Tibial artery (tissue), 4 donors: Measurements from ENCODE around the gene XIST.

Source experiments
- DNase-seq, 2 donors: peaks; one replicate each; pipeline ENCODE4 v3.0.0-alpha.2; 2019
- H3K27ac ChIP-seq, 2 donors: fragments of 200-600 bp; sonication (generic) in 1 of 2; 1 replicate in 1 of 2; 2 replicates in 1 of 2; pipeline ENCODE4 v1.5.1; 2018 to 2019; ENCODE audit warnings: mild to moderate bottlenecking in 1 of 2
- H3K27me3 ChIP-seq, 2 donors: fragments of 200-600 bp; sonication (generic) in 1 of 2; one replicate each; pipeline versions ENCODE4 v1.5.1 to v1.6.0; 2016 to 2019
- H3K36me3 ChIP-seq, 3 donors: fragments of 200-600 bp; sonication (generic) in 2 of 3; one replicate each; pipeline ENCODE4 v1.5.1; 2016 to 2019; ENCODE audit warnings: mild to moderate bottlenecking in 2 of 3
- H3K4me1 ChIP-seq, 4 donors: fragments of 200-600 bp; sonication (generic) in 2 of 4; 1 replicate in 3 of 4; 2 replicates in 1 of 4; pipeline ENCODE4 v1.5.1; 2016 to 2019
- H3K4me3 ChIP-seq, 2 donors: fragments of 200-600 bp; sonication (generic) in 1 of 2; 1 replicate in 1 of 2; 2 replicates in 1 of 2; pipeline ENCODE4 v1.5.1; 2018 to 2019; ENCODE audit warnings: mild to moderate bottlenecking in 2 of 2
- H3K9me3 ChIP-seq, 3 donors: fragments of 200-600 bp; sonication (generic) in 1 of 3; one replicate each; pipeline ENCODE4 v1.5.1; 2016 to 2019
- intact Hi-C: fragments of 100-400 bp; cut with DNase I; formaldehyde crosslinking; loops from one replicate; pipeline ENCODE4 v1.15.0; 2023; ENCODE audit warnings: low total_unique reads
- TF ChIP-seq, protein P1 (sequence below), 2 experiments: fragments of 200-600 bp in 1 of 2; fragments of 450-650 bp in 1 of 2; IDR thresholded peaks; one replicate each; pipeline ENCODE4 v1.5.1; 2017 to 2019; ENCODE audit warnings: antibody characterized with exemption in 2 of 2, mild to moderate bottlenecking in 1 of 2, moderate library complexity in 1 of 2

Gene XIST

DNA sequence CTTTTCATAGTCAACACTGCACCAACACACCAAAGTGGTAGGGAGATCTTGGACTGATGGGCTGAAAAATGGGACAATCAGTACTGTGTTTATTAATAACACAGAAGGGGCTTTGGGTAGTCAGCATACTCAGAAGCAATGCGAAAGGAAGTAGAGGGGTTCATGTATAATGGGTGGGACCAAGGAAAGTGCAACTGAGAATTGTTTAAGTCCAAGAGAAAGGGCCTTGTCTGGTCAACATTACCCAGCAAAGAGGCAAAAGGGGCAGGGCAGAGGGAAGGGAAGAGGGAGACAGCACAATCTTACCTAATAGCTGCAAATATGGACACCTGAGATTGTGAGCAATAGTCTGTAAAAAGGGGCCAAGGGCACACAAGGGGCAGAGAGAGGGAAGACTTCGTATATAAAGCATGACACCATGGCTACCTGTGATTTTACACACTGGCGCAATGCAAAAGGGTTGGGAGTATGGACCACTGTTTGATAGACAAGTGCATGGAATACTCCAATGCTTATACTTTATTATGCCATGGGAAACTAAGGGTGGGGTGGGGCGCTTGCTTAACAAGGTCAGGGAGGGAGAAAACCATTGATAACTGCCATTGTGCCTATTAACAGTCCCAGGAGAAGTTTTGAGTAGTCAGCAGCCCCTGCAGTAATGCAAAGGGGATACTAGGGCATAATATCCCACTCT, 9.8 kb downstream of the XIST start:
- H3K9me3 ChIP-seq, result no peaks in the 10 kb centered on the region
- no peak overlapping the region for H3K27ac ChIP-seq
- DNase-seq, result no peak
- H3K4me1 ChIP-seq, result peaks cover 0 to 59% (median 0%) of the 10 kb centered on the region in 4 donors
- no peaks in the 10 kb centered on the region for H3K36me3 ChIP-seq
- intact Hi-C loops, result no loop called here
- no peak overlapping the region for H3K4me3 ChIP-seq
- no peaks in the 10 kb centered on the region for H3K27me3 ChIP-seq
- TF ChIP-seq, protein P1, sequence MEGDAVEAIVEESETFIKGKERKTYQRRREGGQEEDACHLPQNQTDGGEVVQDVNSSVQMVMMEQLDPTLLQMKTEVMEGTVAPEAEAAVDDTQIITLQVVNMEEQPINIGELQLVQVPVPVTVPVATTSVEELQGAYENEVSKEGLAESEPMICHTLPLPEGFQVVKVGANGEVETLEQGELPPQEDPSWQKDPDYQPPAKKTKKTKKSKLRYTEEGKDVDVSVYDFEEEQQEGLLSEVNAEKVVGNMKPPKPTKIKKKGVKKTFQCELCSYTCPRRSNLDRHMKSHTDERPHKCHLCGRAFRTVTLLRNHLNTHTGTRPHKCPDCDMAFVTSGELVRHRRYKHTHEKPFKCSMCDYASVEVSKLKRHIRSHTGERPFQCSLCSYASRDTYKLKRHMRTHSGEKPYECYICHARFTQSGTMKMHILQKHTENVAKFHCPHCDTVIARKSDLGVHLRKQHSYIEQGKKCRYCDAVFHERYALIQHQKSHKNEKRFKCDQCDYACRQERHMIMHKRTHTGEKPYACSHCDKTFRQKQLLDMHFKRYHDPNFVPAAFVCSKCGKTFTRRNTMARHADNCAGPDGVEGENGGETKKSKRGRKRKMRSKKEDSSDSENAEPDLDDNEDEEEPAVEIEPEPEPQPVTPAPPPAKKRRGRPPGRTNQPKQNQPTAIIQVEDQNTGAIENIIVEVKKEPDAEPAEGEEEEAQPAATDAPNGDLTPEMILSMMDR (IDR thresholded peaks at IDR 0.05), result no peak

DNA sequence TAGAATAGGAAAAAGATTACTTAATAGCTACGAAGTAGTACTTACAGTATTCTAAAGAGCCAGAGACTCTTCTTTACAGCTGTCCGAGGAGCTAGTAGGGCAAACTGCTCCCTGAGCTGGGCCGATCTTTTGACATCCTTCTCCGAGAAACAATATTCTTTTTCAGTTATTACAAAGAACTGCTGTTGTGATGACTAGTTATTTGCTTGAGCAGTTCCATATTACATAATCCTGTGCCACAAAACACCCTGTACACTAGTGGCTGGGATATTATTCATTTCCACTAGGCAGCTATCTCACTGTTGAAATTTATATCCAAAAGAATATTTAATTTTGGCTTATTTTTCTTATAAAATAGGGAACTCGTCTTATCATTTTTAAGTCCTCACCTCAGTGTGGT, 11.2 kb downstream of the XIST start:
- peaks cover 0 to 50% (median 0%) of the 10 kb centered on the region in 4 donors for H3K4me1 ChIP-seq
- no peaks in the 10 kb centered on the region for H3K9me3 ChIP-seq
- no peaks in the 10 kb centered on the region for H3K27me3 ChIP-seq
- H3K36me3 ChIP-seq, result no peaks in the 10 kb centered on the region
- TF ChIP-seq, protein P1 (IDR thresholded peaks at IDR 0.05), result no peak
- no peak overlapping the region for H3K27ac ChIP-seq
- intact Hi-C loops, result no loop called here
- H3K4me3 ChIP-seq, result no peak overlapping the region
- no peak for DNase-seq

DNA sequence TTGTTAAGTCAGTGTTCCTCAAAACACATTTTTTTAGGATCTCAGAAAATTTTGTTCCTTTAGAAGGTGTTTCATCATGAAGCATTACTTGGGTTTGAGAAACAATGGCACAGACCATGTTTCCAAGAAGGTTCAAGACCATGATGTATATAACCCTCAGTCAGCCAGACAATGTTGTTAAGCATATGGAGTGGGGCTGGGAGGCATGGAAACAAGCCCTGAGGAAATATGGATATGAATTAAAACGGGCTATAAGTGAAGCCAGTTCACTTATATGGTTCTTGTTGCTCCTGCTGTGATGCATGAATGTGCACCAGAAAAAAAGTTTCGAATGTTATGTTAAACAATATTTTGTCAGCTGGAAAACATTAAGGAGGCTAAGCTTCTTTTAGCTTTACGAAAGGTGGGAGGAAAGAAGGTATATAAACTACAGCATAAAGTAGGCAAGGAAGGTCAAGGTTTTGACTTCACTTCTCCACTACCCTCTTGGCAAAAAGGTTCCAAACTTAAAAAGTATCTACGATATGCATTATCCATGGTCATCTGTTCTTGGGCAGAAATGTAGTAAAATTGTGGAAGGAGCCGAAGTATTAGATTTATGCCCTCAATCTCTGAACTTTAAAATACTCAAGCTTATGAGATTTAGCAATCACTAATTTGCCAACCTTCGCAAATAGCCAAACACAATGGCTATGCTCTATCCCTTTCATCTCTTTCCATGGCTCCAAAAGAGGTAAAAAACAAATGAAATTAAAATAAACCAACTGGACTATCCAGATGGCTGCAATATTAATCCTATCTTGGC, 12.2 kb downstream of the XIST start:
- intact Hi-C loops, result no loop called here
- H3K27ac ChIP-seq, result no peak overlapping the region
- TF ChIP-seq, protein P1 (IDR thresholded peaks at IDR 0.05), result no peak
- no peaks in the 10 kb centered on the region for H3K9me3 ChIP-seq
- H3K27me3 ChIP-seq, result no peaks in the 10 kb centered on the region
- H3K36me3 ChIP-seq, result no peaks in the 10 kb centered on the region
- H3K4me1 ChIP-seq, result peaks cover 0 to 41% (median 0%) of the 10 kb centered on the region in 4 donors
- H3K4me3 ChIP-seq, result no peak overlapping the region
- no peak for DNase-seq

DNA sequence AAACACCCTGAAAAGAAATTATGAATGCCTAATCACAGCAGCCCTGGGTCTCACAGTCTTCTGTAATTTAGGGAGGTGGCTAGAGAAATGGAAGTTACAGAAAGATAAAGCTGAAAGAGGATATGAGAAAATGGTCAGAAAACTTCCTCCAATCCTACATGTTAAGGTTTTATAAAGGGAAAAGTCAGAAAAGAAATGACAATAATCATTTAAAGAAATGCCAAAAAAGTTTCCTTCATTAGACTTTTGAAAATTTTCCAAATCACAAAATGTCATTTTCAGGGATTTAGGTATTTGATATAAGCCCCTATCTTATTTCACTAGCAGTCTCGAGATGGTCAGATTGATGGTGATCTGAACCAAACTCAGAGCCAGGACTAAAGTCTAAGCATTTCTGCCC, 13.4 kb downstream of the XIST start:
- Histone ChIP-seq H3K36me3 (no peaks in the 10 kb centered on the region), H3K27ac (no peak overlapping the region), H3K9me3 (no peaks in the 10 kb centered on the region), H3K4me1 (peaks cover 0 to 36% (median 0%) of the 10 kb centered on the region in 4 donors), H3K4me3 (no peak overlapping the region), H3K27me3 (no peaks in the 10 kb centered on the region)
- TF ChIP-seq, protein P1 (IDR thresholded peaks at IDR 0.05), result no peak
- DNase-seq, result no peak
- intact Hi-C loops, result no loop called here

DNA sequence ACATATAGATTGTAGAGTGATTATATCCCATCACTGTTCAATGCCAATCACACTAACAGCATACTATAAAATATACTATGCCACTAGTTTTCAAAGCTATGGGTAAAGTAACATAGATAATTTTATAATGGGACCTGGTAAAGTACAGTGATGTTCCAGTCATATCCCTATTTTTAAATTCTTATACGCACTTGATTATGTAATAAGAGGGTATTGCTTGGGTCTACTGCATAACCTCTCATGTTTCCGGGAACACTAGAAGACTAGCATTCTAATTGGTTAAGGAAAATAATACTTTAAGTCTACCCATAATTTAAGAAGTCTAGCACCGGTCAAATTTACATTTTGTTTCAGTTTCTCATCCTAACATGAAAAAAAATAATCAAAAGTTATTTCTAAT, 14.4 kb downstream of the XIST start:
- H3K4me3 ChIP-seq, result no peak overlapping the region
- H3K27me3 ChIP-seq, result no peaks in the 10 kb centered on the region
- TF ChIP-seq, protein P1 (IDR thresholded peaks at IDR 0.05), result no peak
- H3K36me3 ChIP-seq, result peaks cover 0 to 1% (median 0%) of the 10 kb centered on the region in 3 donors
- no peaks in the 10 kb centered on the region for H3K9me3 ChIP-seq
- no peak overlapping the region for H3K27ac ChIP-seq
- DNase-seq, result no peak
- intact Hi-C loops, result no loop called here
- H3K4me1 ChIP-seq, result peaks cover 0 to 28% (median 0%) of the 10 kb centered on the region in 4 donors
